ENCODE measurements around the gene SLC6A12. TPM values are rescaled to one million over a fixed set of nuclear protein-coding genes. Genes with fewer than 3 reads are reported as not detected.

The SLC6A12 gene
- polyA plus RNA-seq, 1 donor from 2014 or later, result 0.15 TPM

- H3K36me3 ChIP-seq (ENCODE audit: insufficient read depth, low read length), result no peaks in the 10 kb centered on the region
- H3K27me3 ChIP-seq (ENCODE audit: insufficient read depth, low read depth, low read length), result no peaks in the 10 kb centered on the region
- no peak overlapping the region for H3K4me2 ChIP-seq (ENCODE audit: low read length)
- no peaks in the 10 kb centered on the region for H4K20me1 ChIP-seq (ENCODE audit: insufficient read depth)
- no peaks in the 10 kb centered on the region for H3K79me2 ChIP-seq (replicated peaks; ENCODE audit: insufficient read depth, low read length)
- no peak overlapping the region for H3K4me3 ChIP-seq (ENCODE audit: low read length)
- H3F3A ChIP-seq (ENCODE audit: insufficient read depth, low read length, poor library complexity, severe bottlenecking), result no peaks in the 10 kb centered on the region
- H3K9ac ChIP-seq (ENCODE audit: low read length), result no peak overlapping the region
- no peak for TF ChIP-seq CTCF (IDR thresholded peaks at IDR 0.05; ENCODE audit: poor library complexity, severe bottlenecking)
- no peak for TF ChIP-seq EP300 (conservative IDR thresholded peaks at IDR 0.05; ENCODE audit: poor library complexity, severe bottlenecking)
- no peak for TF ChIP-seq RAD21 (conservative IDR thresholded peaks at IDR 0.05)
- no peak for TF ChIP-seq SMC3 (conservative IDR thresholded peaks at IDR 0.05; ENCODE audit: poor library complexity)
- no peak for TF ChIP-seq TAF1 (IDR thresholded peaks at IDR 0.05; ENCODE audit: low read depth)
- TF ChIP-seq REST (IDR thresholded peaks at IDR 0.05; ENCODE audit: borderline replicate concordance), result no peak
- no peak for TF ChIP-seq POLR2AphosphoS5 (IDR thresholded peaks at IDR 0.05)
- no peak for TF ChIP-seq MXI1 (conservative IDR thresholded peaks at IDR 0.05; ENCODE audit: poor library complexity, severe bottlenecking)
- no peak for TF ChIP-seq EZH2 (IDR thresholded peaks at IDR 0.05; ENCODE audit: borderline replicate concordance, insufficient read depth, low read length, poor library complexity, severe bottlenecking)
- no peak overlapping the region for H2AFZ ChIP-seq (ENCODE audit: low read depth, low read length)
- no peak overlapping the region for H3K27ac ChIP-seq (ENCODE audit: low read length)
- H3K9me2 ChIP-seq (ENCODE audit: insufficient read depth, low read length), result no peaks in the 10 kb centered on the region
- no peaks in the 10 kb centered on the region for H3K9me3 ChIP-seq (ENCODE audit: low read length)
Measured at GRCh38 chr12:194276-194675, 19.7 kb downstream of the SLC6A12 start.

GRCh38 chr12:193261-193660 lies 20.7 kb downstream of the SLC6A12 start:
- Histone ChIP-seq H3K27me3 (ENCODE audit: insufficient read depth, low read depth, low read length) (no peaks in the 10 kb centered on the region), H4K20me1 (ENCODE audit: insufficient read depth) (no peaks in the 10 kb centered on the region), H3K36me3 (ENCODE audit: insufficient read depth, low read length) (no peaks in the 10 kb centered on the region), H3K27ac (ENCODE audit: low read length) (no peak overlapping the region), H3K9ac (ENCODE audit: low read length) (no peak overlapping the region), H3K9me3 (ENCODE audit: low read length) (no peaks in the 10 kb centered on the region), H3K9me2 (ENCODE audit: insufficient read depth, low read length) (no peaks in the 10 kb centered on the region), H3K4me2 (ENCODE audit: low read length) (no peak overlapping the region), H3K79me2 (replicated peaks; ENCODE audit: insufficient read depth, low read length) (no peaks in the 10 kb centered on the region), H2AFZ (ENCODE audit: low read depth, low read length) (no peak overlapping the region), H3K4me3 (ENCODE audit: low read length) (no peak overlapping the region), H3F3A (ENCODE audit: insufficient read depth, low read length, poor library complexity, severe bottlenecking) (no peaks in the 10 kb centered on the region)
- TF ChIP-seq EP300 (conservative IDR thresholded peaks at IDR 0.05; ENCODE audit: poor library complexity, severe bottlenecking) (no peak), CTCF (IDR thresholded peaks at IDR 0.05; ENCODE audit: poor library complexity, severe bottlenecking) (no peak), REST (IDR thresholded peaks at IDR 0.05; ENCODE audit: borderline replicate concordance) (no peak), POLR2AphosphoS5 (IDR thresholded peaks at IDR 0.05) (no peak), MXI1 (conservative IDR thresholded peaks at IDR 0.05; ENCODE audit: poor library complexity, severe bottlenecking) (no peak), RAD21 (conservative IDR thresholded peaks at IDR 0.05) (no peak), EZH2 (IDR thresholded peaks at IDR 0.05; ENCODE audit: borderline replicate concordance, insufficient read depth, low read length, poor library complexity, severe bottlenecking) (no peak), SMC3 (conservative IDR thresholded peaks at IDR 0.05; ENCODE audit: poor library complexity) (no peak), TAF1 (IDR thresholded peaks at IDR 0.05; ENCODE audit: low read depth) (no peak)
